Measurements from ENCODE around the gene AVP. TPM values are rescaled to one million over a fixed set of nuclear protein-coding genes. Genes with fewer than 3 reads are reported as not detected.

The AVP gene
- total RNA-seq, 2 donors from 2014 or later, result not detected

GRCh38 chr20:3092611-3093379 is 8.3 kb upstream of the AVP start:
- TF ChIP-seq CTCF (IDR thresholded peaks at IDR 0.05) (no peak), POLR2A (IDR thresholded peaks at IDR 0.05) (no peak)
- peaks cover 9% of the 10 kb centered on the region for H3K4me1 ChIP-seq
- no peak overlapping the region for H3K4me3 ChIP-seq
- peaks cover 0 to 11% of the 10 kb centered on the region in 2 donors for H3K27me3 ChIP-seq
- H3K9me3 ChIP-seq, result no peaks in the 10 kb centered on the region
- intact Hi-C loops (cut with DNase I), result no loop called here
- WGBS, 2 donors, result 6 to 30% methylated on average over 13 to 72 of the region's 81 CpGs
- no peak for DNase-seq
- no peak overlapping the region for H3K27ac ChIP-seq
- H3K36me3 ChIP-seq (replicated peaks in 1 of 2; ENCODE audit: insufficient read depth in 1 of 2, low read depth in 2 of 2), result no peaks in the 10 kb centered on the region
- no peak for ATAC-seq

- Histone ChIP-seq H3K9me3 (no peaks in the 10 kb centered on the region), H3K27ac (no peak overlapping the region), H3K36me3 (replicated peaks in 1 of 2; ENCODE audit: insufficient read depth in 1 of 2, low read depth in 2 of 2) (no peaks in the 10 kb centered on the region), H3K4me3 (no peak overlapping the region), H3K27me3 (peaks cover 0 to 11% of the 10 kb centered on the region in 2 donors), H3K4me1 (peaks cover 9% of the 10 kb centered on the region)
- ATAC-seq (no peak), DNase-seq (no peak)
- 0 to 4% methylated on average over 1 of the region's 1 CpG for WGBS, 2 donors
- TF ChIP-seq POLR2A (IDR thresholded peaks at IDR 0.05) (no peak), CTCF (IDR thresholded peaks at IDR 0.05) (no peak)
- intact Hi-C loops (cut with DNase I), result no loop called here
These were observed 6.0 kb upstream of the AVP start for GRCh38 chr20:3090565-3090964.

- peaks cover 0 to 6% of the 10 kb centered on the region in 2 donors for H3K27me3 ChIP-seq
- no peaks in the 10 kb centered on the region for H3K9me3 ChIP-seq
- 81 to 85% methylated on average over 5 to 7 of the region's 7 CpGs for WGBS, 2 donors
- H3K36me3 ChIP-seq (replicated peaks in 1 of 2; ENCODE audit: insufficient read depth in 1 of 2, low read depth in 2 of 2), result no peaks in the 10 kb centered on the region
- no peak overlapping the region for H3K27ac ChIP-seq
- DNase-seq, result no peak
- ATAC-seq, result no peak
- H3K4me3 ChIP-seq, result no peak overlapping the region
- intact Hi-C loops (cut with DNase I), result no loop called here
- TF ChIP-seq POLR2A (IDR thresholded peaks at IDR 0.05) (no peak), CTCF (IDR thresholded peaks at IDR 0.05) (no peak)
- peaks cover 10% of the 10 kb centered on the region for H3K4me1 ChIP-seq
These were observed 3.5 kb upstream of the AVP start for GRCh38 chr20:3088031-3088430.

GRCh38 chr20:3085571-3086072 is 1.1 kb upstream of the AVP start:
- Histone ChIP-seq H3K27ac (no peak overlapping the region), H3K4me1 (peaks cover 10% of the 10 kb centered on the region), H3K27me3 (no peaks in the 10 kb centered on the region), H3K4me3 (no peak overlapping the region), H3K9me3 (no peaks in the 10 kb centered on the region), H3K36me3 (replicated peaks in 1 of 2; ENCODE audit: insufficient read depth in 1 of 2, low read depth in 2 of 2) (no peaks in the 10 kb centered on the region)
- intact Hi-C loops (cut with DNase I), result no loop called here
- no peak for TF ChIP-seq POLR2A (IDR thresholded peaks at IDR 0.05)
- 94% methylated on average over 7 of the region's 8 CpGs; no CpG with 5 or more reads in 1 of the 2 donors for WGBS, 2 donors
- no peak for DNase-seq
- no peak for ATAC-seq

- no peak for TF ChIP-seq POLR2A (IDR thresholded peaks at IDR 0.05)
- no peak for TF ChIP-seq CTCF (IDR thresholded peaks at IDR 0.05)
- no peak for ATAC-seq
- Histone ChIP-seq H3K27ac (no peak overlapping the region), H3K36me3 (replicated peaks in 1 of 2; ENCODE audit: insufficient read depth in 1 of 2, low read depth in 2 of 2) (no peaks in the 10 kb centered on the region), H3K27me3 (no peaks in the 10 kb centered on the region), H3K9me3 (no peaks in the 10 kb centered on the region), H3K4me3 (no peak overlapping the region), H3K4me1 (peaks cover 10% of the 10 kb centered on the region)
- intact Hi-C loops (cut with DNase I), result no loop called here
- 82 to 93% methylated on average over 7 of the region's 7 CpGs for WGBS, 2 donors
- DNase-seq, result no peak
These were observed 449 bp upstream of the AVP start for GRCh38 chr20:3084986-3085360.

Measured in body of pancreas (tissue), 4 donors.